Adrenal gland (tissue), 5 donors: ENCODE results near the gene HIC2.
"Not testable (repeated sequence)": the region's sequence is repeated elsewhere in the genome, so short reads cannot be mapped to it uniquely, and the experiment has no call there.

Experiments used
- CTCF ChIP-seq, 6 experiments: fragments of 450-650 bp in 4 of 6; fragments of 200-600 bp in 2 of 6; sonication (generic) in 1 of 6; IDR thresholded peaks; 1 replicate in 5 of 6; 2 replicates in 1 of 6; pipeline versions ENCODE4 v1.5.1 to v1.8.0; 2016 to 2021; ENCODE audit warnings: antibody characterized with exemption in 6 of 6, mild to moderate bottlenecking in 2 of 6, moderate library complexity in 1 of 6
- POLR2A ChIP-seq, 2 donors: fragments of 450-650 bp; IDR thresholded peaks; one replicate each; pipeline ENCODE4 v1.6.1; 2017; ENCODE audit warnings: antibody characterized with exemption in 2 of 2, mild to moderate bottlenecking in 2 of 2, moderate library complexity in 1 of 2
- donor health status: DM: no; HTN: no; CAD: no.

GRCh38 chr22:21462672-21463071, 45.5 kb downstream of the HIC2 start:
- TF ChIP-seq CTCF, POLR2A (IDR thresholded peaks at IDR 0.05): not testable (repeated sequence)
